SK-N-SH (cell line): Measurements from ENCODE around the gene C16orf74. TPM values are rescaled to one million over a fixed set of nuclear protein-coding genes. Genes with fewer than 3 reads are reported as not detected.

Experiments
- CTCF ChIA-PET: fragments of 300-600, 350-600 bp; formaldehyde crosslinking; extraction: SDS; loops from one replicate; lab custom pipeline; 2021; lab: Yijun Ruan, JAX
- POLR2A ChIA-PET: fragments of 350-600 bp; sonication (Branson Sonifier 250); formaldehyde crosslinking; extraction: SDS; loops from one replicate; lab custom pipeline; 2020; ENCODE audit warnings: antibody characterized with exemption, inconsistent platforms; lab: Yijun Ruan, JAX
- DNase-seq: peaks from one replicate; pipeline ENCODE4 v3.0.0; 2012
- H2AFZ ChIP-seq: fragments of 200-600 bp; sonication (generic); 2 replicates; pipeline ENCODE4 v1.8.1; 2016; ENCODE audit warnings: antibody characterized with exemption, mild to moderate bottlenecking, low read depth
- H3F3A ChIP-seq: fragments of 200-600 bp; sonication (generic); replicated peaks from 2 replicates; pipeline ENCODE3; 2016; ENCODE audit warnings: antibody characterized with exemption, mild to moderate bottlenecking; ENCODE audit not compliant: insufficient read depth
- H3K27ac ChIP-seq, 2 experiments: fragments of 200-500 bp in 1 of 2; fragments of 200-600 bp in 1 of 2; sonication (Bioruptor generic) in 1 of 2; sonication (generic), shearing (Covaris generic) in 1 of 2; 2 replicates each; pipeline versions ENCODE4 v1.5.1 to v1.6.1; 2014 to 2016; ENCODE audit warnings: low read depth in 2 of 2, inconsistent platforms in 1 of 2, low read length in 1 of 2, mild to moderate bottlenecking in 1 of 2, mixed read lengths in 1 of 2
- H3K27me3 ChIP-seq: fragments of 200-600 bp; sonication (generic), shearing (Covaris generic); 2 replicates; pipeline ENCODE4 v1.6.1; 2016; ENCODE audit warnings: mixed run types; ENCODE audit not compliant: insufficient read depth
- H3K36me3 ChIP-seq, 2 experiments: fragments of 200-500 bp in 1 of 2; fragments of 200-600 bp in 1 of 2; sonication (Bioruptor generic) in 1 of 2; sonication (generic) in 1 of 2; replicated peaks in 1 of 2; 2 replicates each; pipeline versions ENCODE3 to v1.5.1; 2014 to 2016; ENCODE audit warnings: low read length in 1 of 2, mild to moderate bottlenecking in 1 of 2; ENCODE audit not compliant: insufficient read depth in 2 of 2, control insufficient read depth in 1 of 2
- H3K4me1 ChIP-seq, 2 experiments: fragments of 200-500 bp in 1 of 2; fragments of 200-600 bp in 1 of 2; sonication (Bioruptor generic) in 1 of 2; sonication (generic), shearing (Covaris generic) in 1 of 2; 2 replicates each; pipeline versions ENCODE4 v1.5.1 to v1.6.1; 2014 to 2016; ENCODE audit warnings: low read depth in 1 of 2, low read length in 1 of 2, mixed run types in 1 of 2; ENCODE audit not compliant: insufficient read depth in 2 of 2, control insufficient read depth in 1 of 2
- H3K4me2 ChIP-seq: fragments of 200-600 bp; sonication (generic), shearing (Covaris generic); 2 replicates; pipeline ENCODE4 v1.6.1; 2017; ENCODE audit warnings: mixed run types
- H3K4me3 ChIP-seq, 2 experiments: fragments of 200-500 bp in 1 of 2; fragments of 200-600 bp in 1 of 2; sonication (Bioruptor generic) in 1 of 2; sonication (generic), shearing (Covaris generic) in 1 of 2; 2 replicates each; pipeline versions ENCODE4 v1.5.1 to v1.8.1; 2014 to 2016; ENCODE audit warnings: low read depth in 2 of 2, inconsistent platforms in 1 of 2, low read length in 1 of 2, mild to moderate bottlenecking in 1 of 2, mixed read lengths in 1 of 2, moderate library complexity in 1 of 2
- H3K79me2 ChIP-seq: fragments of 200-600 bp; sonication (generic); 2 replicates; pipeline ENCODE4 v1.8.1; 2017; ENCODE audit warnings: mild to moderate bottlenecking; ENCODE audit not compliant: insufficient read depth
- H3K9ac ChIP-seq: fragments of 200-600 bp; sonication (generic); 2 replicates; pipeline ENCODE4 v1.6.1; 2017; ENCODE audit warnings: mixed run types
- H3K9me2 ChIP-seq: fragments of 200-600 bp; sonication (generic); 2 replicates; pipeline ENCODE4 v1.6.1; 2017; ENCODE audit warnings: mixed run types
- H3K9me3 ChIP-seq: fragments of 200-600 bp; sonication (generic); 2 replicates; pipeline ENCODE4 v1.6.1; 2017; ENCODE audit warnings: mixed run types, mild to moderate bottlenecking, moderate library complexity
- H4K20me1 ChIP-seq: fragments of 200-600 bp; sonication (generic); 2 replicates; pipeline ENCODE4 v1.6.1; 2017; ENCODE audit warnings: mild to moderate bottlenecking, mixed run types; ENCODE audit not compliant: insufficient read depth
- CHD2 ChIP-seq: fragments of 150-350 bp; IDR thresholded peaks from 2 replicates; pipeline ENCODE4 v1.6.1; 2018; ENCODE audit warnings: low read length; ENCODE audit not compliant: partially characterized antibody
- EP300 ChIP-seq, 2 experiments: IDR thresholded peaks; 2 replicates each; pipeline versions ENCODE4 v1.4.0 to v1.6.1; 2012; ENCODE audit warnings: borderline replicate concordance in 1 of 2, low read depth in 1 of 2, low read length in 1 of 2
- FOSL2 ChIP-seq: IDR thresholded peaks from 2 replicates; pipeline ENCODE4 v1.4.0; 2012; ENCODE audit warnings: low read depth, mild to moderate bottlenecking, moderate library complexity, borderline replicate concordance
- NRF1 ChIP-seq: IDR thresholded peaks from 2 replicates; pipeline ENCODE4 v1.6.1; 2012; ENCODE audit warnings: low read depth, mild to moderate bottlenecking, low read length
- RAD21 ChIP-seq: IDR thresholded peaks from 2 replicates; pipeline ENCODE4 v1.6.1; 2012; ENCODE audit warnings: mild to moderate bottlenecking, low read length
- RFX5 ChIP-seq: IDR thresholded peaks from 2 replicates; pipeline ENCODE4 v1.6.1; 2012; ENCODE audit warnings: mild to moderate bottlenecking, improper control_type of control experiment, low read length
- RXRA ChIP-seq: IDR thresholded peaks from 2 replicates; pipeline ENCODE4 v1.4.0; 2012; ENCODE audit warnings: low read depth, mild to moderate bottlenecking, borderline replicate concordance
- SIN3A ChIP-seq: IDR thresholded peaks from 2 replicates; pipeline ENCODE4 v1.6.1; 2012; ENCODE audit warnings: low read depth, mild to moderate bottlenecking, low read length, moderate library complexity, borderline replicate concordance
- SMC3 ChIP-seq: IDR thresholded peaks from 2 replicates; pipeline ENCODE4 v1.6.1; 2012; ENCODE audit warnings: low read depth, low read length, improper control_type of control experiment
- USF1 ChIP-seq: IDR thresholded peaks from 2 replicates; pipeline ENCODE4 v1.4.0; 2012; ENCODE audit warnings: low read depth, borderline replicate concordance
- YY1 ChIP-seq: IDR thresholded peaks from 2 replicates; pipeline ENCODE4 v1.4.0; 2012; ENCODE audit warnings: low read depth, mild to moderate bottlenecking
- WGBS: methylation state at CpG from one replicate; pipeline ENCODE4 v1.1.6; 2017; ENCODE audit warnings: low lambda C conversion rate; 5-methylcytosine and 5-hydroxymethylcytosine counted together
- polyA plus RNA-seq, 3 experiments: library from polyadenylated mRNA; depleted of rRNA; stranded (reverse); fragments of >200 nt; gene quantifications; 2 replicates each; pipeline ENCODE4 v1.2.3, GENCODE V29; 2012
- TF ChIP-seq, protein P1 (sequence below): fragments of 150-350 bp; IDR thresholded peaks from 2 replicates; pipeline ENCODE4 v1.6.1; 2016; ENCODE audit warnings: mild to moderate bottlenecking, low read depth, low read length
- TF ChIP-seq, protein P2 (sequence below): fragments of 150-350 bp; IDR thresholded peaks from 2 replicates; pipeline ENCODE4 v1.6.1; 2017; ENCODE audit warnings: antibody characterized with exemption, low read length, low read depth, borderline replicate concordance

C16orf74 gene
- polyA plus RNA-seq, 1 of the 3 experiments (the other 2 are of a cell fraction) = 27.2 TPM

DNA sequence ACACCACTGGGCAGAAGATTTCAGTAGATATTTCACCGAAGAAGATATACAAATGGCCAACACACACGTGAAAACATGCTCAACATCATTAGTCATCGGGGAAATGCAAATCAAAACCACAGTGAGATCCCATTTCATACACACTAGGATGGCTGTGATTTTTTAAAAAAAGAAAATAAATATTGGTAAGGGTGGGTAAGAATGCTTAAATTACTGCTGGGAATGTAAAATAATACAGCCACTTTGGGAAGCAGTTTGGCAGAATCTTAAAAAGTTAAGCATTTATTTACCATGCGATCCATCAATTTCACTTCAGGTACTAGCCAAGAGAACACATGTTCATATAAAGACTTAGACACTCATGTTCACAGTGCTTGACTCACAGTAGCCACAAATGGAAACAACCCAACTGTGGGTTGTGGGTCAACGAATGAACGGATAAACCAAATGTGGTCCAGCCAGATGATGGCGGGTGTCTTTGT, 6.5 kb upstream of the C16orf74 start:
- no peak for DNase-seq
- no peaks in the 10 kb centered on the region; a peak in 1 of 4 replicates for H3K4me1 ChIP-seq
- H3K36me3 ChIP-seq = no peaks in the 10 kb centered on the region
- CTCF ChIA-PET = no interaction called here
- H4K20me1 ChIP-seq = no peaks in the 10 kb centered on the region
- TF ChIP-seq CHD2 (no peak), FOSL2 (no peak), SMC3 (no peak), SIN3A (no peak), RFX5 (no peak), YY1 (no peak), USF1 (no peak), RXRA (no peak)
- TF ChIP-seq, protein P1, sequence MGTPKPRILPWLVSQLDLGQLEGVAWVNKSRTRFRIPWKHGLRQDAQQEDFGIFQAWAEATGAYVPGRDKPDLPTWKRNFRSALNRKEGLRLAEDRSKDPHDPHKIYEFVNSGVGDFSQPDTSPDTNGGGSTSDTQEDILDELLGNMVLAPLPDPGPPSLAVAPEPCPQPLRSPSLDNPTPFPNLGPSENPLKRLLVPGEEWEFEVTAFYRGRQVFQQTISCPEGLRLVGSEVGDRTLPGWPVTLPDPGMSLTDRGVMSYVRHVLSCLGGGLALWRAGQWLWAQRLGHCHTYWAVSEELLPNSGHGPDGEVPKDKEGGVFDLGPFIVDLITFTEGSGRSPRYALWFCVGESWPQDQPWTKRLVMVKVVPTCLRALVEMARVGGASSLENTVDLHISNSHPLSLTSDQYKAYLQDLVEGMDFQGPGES = no peak
- TF ChIP-seq, protein P2, sequence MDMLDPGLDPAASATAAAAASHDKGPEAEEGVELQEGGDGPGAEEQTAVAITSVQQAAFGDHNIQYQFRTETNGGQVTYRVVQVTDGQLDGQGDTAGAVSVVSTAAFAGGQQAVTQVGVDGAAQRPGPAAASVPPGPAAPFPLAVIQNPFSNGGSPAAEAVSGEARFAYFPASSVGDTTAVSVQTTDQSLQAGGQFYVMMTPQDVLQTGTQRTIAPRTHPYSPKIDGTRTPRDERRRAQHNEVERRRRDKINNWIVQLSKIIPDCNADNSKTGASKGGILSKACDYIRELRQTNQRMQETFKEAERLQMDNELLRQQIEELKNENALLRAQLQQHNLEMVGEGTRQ = no peak
- H2AFZ ChIP-seq = no peak overlapping the region
- POLR2A ChIA-PET = no interaction called here
- peaks cover 6% of the 10 kb centered on the region; the same call in 1 of the 2 replicates for H3K27me3 ChIP-seq
- H3K9me2 ChIP-seq = no peaks in the 10 kb centered on the region
- 56% methylated on average over 7 of the region's 7 CpGs for WGBS
- H3K9me3 ChIP-seq = no peaks in the 10 kb centered on the region
- no peak overlapping the region for H3K9ac ChIP-seq
- H3K4me2 ChIP-seq = no peak overlapping the region
- H3K27ac ChIP-seq = no peak overlapping the region
- no peak overlapping the region for H3K4me3 ChIP-seq
- H3K79me2 ChIP-seq = no peaks in the 10 kb centered on the region
- peaks cover 8% of the 10 kb centered on the region for H3F3A ChIP-seq

GRCh38 chr16:85755929-85756768, 5.3 kb upstream of the C16orf74 start:
- Histone ChIP-seq H3K9me3 (no peaks in the 10 kb centered on the region), H3K4me3 (no peak overlapping the region), H3K27me3 (peaks cover 6% of the 10 kb centered on the region; the same call in 1 of the 2 replicates), H3K4me1 (peaks cover 6 to 10% of the 10 kb centered on the region in 2 experiments; a peak in 2 of 4 replicates), H3K4me2 (no peak overlapping the region), H3K9me2 (no peaks in the 10 kb centered on the region), H3K36me3 (no peaks in the 10 kb centered on the region), H4K20me1 (no peaks in the 10 kb centered on the region), H3K27ac (no peak overlapping the region), H3F3A (peaks cover 14% of the 10 kb centered on the region), H2AFZ (no peak overlapping the region), H3K79me2 (no peaks in the 10 kb centered on the region), H3K9ac (no peak overlapping the region)
- TF ChIP-seq NRF1 = no peak
- no peak for TF ChIP-seq RFX5
- TF ChIP-seq RAD21 = no peak
- TF ChIP-seq EP300 (IDR thresholded peaks at IDR 0.05; ENCODE audit: borderline replicate concordance in 1 of 2, low read depth in 1 of 2, low read length in 1 of 2) = no peak
- no peak for DNase-seq
- 85% methylated on average over 20 of the region's 25 CpGs for WGBS
- ChIA-PET CTCF (interaction anchor here (1.0 kb wide), 1 partner anchor 63 kb away, joined by 3 read pairs; no protein-coding TSS in a partner anchor), POLR2A (no interaction called here)
